ENCODE results near the gene MYCBPAP.

Gene MYCBPAP

DNA sequence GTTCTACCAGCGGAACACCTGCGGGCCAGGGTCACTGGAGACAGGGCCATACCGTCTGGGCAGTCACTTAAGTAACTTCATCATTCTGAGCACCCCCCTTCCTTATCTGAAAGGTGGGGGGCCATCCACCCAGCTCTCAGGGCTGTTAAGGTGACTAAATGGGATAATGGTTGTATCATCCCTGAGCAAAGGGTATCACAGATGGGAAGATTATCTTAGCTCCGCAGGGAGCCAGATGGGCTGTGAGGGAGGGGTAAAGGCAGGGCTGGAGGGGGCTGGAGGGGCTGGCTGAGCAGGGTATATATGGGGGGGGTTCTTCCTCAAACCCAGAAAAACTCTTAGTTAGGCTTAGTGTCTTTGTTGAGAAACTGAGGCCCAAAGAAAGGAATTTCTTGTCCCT is 49.4 kb downstream of the MYCBPAP start:
- DNase-seq = no peak

DNA sequence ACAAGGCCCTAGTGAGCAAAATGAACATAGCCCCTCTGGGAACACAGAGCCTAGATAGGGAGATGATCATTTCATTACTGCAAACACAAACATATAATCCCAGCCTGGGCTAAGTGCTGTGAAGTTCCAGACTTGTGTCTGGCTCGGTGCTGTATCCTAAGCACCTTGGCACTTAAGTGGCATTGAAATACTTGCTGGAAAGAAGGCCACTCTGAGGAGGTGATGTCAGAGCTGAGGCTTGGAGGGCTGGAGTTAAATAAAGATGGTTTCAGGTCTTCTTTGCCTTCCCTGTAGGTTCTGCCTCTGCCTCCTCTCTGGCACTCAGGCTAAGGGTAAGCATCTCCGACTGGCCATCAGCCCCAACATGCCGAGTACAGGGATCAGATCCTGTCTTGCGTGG is 49.9 kb downstream of the MYCBPAP start:
- no peak for DNase-seq

DNA sequence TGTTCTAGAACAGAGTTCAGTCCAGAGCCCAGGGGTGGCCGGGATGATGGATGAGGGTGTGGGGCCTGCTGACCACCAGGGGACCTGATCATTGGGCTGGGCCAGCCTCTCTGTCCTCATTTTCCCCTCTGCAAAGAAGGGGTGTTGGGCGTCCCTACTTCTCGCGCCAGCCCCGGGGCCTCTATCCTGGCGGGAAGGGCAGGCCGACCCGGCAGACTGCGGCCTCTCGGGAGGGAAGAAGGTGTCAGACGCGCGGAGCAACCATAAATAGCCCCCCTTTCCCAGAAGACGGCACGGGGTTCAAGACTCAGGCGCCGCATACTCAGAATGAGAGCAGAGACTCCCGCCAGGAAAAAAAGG is 50.3 kb downstream of the MYCBPAP start:
- no peak for DNase-seq

DNA sequence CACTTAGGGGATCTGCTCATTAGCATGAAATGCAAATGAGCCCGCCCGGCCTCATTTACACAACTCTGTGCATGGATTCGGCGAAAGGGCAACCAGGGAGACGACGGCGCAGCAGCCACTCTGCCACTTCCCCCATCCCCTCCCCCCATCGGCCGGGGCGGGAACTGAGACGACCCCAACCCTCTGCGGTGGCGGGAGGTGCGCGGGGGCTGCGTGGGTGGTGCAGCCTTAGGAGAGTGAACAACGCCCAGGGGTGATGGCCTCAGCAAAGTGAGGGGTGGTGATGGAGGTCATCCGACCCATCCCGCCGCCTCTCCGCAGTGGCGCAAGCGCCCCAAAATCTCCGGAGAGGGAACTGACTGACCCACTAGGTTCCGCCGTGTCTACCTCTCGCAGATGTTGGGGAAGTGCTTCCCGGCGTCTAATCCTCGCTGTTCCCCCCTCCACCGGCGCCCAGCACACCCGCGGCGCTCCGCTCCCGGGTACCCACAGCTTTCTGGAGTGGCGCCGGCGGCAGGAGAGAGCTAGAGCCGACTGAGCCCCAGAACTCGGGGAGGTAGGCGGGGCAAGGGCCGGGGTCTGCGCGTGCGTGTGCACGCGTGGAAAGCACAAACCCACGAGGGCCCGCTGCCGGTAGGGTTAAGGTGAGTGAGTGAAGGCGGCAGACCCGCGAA is 50.8 kb downstream of the MYCBPAP start:
- peak; percentile 58 for DNase-seq

DNA sequence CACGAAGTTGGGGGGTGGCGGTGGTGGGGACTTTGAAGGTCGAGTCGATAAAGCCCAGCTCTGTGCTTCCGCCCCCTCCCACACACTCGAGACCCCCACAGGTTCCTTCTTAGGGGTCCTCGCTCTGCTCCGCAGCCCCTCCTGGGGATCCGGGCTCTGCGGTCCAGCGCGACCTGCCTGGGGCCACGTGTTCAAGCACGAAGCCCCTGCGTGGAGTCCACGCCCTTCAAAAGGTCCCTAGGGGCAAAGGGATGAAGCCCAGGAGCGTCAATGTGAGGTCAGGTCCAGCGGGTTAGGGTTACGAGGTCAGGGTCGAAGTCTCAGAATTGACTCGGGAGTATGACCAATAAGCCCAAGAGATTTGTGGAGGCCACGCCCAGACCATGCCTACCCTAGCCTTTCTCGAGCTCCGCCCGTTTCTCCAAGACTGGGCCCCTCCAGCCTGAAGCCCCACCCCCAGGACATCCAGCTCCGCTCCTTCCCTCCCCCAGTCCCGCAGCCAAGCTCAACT is 51.5 kb downstream of the MYCBPAP start:
- DNase-seq = peak; percentile 79

DNA sequence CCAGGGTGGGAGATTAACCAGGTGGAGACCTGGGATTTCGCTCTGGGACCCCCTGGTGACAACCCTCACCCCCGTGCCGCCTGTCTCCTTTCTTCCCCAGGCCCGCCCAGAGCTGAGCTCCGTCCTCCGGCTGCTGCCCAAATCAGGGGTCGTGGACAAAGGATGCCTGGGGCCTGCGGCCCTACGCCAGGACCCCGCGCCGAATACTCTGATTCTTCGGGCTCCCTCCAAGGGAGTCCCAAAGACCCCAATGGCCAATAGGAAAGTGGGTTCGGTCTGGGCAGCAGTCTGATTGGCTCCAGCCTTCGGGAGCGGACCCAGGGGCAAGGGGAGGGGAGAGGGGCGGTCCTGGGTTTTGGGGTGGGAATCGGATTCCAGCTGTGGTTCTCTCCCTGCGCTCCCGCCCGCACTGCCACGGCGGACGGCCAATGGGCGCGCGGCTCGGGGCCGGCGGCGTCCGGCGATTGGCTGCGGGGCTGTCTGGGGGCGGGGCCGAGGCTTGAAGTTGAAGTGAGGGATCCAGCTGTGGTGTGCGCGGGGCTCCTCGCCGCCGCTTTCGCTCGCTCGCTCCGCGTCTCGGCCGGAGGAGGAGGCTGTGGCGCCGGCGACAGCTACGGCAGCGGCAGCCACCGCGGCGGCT is 52.1 kb downstream of the MYCBPAP start, which contains the start of gene CACNA1G:
Gene CACNA1G, plus strand, starts transcription at position 531 of the 640 bp plus-strand sequence. CDS start 745 bp downstream, outside the sequence.
- DNase-seq = peak; percentile 96

DNA sequence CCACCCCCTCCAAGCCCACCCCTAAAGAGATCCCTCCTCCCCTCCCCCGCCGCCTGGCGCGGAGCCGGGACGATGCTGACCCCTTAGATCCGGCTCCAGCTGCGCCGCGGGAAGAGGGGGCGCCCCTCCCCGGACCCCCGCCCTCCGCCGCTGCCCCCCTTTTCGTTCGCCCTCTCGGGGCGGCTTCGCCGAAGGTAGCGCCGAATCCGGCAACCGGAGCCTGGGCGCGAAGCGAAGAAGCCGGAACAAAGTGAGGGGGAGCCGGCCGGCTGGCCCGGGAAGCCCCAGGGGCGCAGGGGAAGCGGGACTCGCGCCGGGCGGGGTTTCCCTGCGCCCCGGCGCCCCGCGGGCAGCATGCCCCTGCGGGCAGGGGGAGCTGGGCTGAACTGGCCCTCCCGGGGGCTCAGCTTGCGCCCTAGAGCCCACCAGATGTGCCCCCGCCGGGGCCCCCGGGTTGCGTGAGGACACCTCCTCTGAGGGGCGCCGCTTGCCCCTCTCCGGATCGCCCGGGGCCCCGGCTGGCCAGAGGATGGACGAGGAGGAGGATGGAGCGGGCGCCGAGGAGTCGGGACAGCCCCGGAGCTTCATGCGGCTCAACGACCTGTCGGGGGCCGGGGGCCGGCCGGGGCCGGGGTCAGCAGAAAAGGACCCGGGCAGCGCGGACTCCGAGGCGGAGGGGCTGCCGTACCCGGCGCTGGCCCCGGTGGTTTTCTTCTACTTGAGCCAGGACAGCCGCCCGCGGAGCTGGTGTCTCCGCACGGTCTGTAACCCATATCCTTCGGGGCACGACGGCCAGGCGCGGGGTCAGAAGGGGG is 52.9 kb downstream of the MYCBPAP start:
- no peak for DNase-seq

DNA sequence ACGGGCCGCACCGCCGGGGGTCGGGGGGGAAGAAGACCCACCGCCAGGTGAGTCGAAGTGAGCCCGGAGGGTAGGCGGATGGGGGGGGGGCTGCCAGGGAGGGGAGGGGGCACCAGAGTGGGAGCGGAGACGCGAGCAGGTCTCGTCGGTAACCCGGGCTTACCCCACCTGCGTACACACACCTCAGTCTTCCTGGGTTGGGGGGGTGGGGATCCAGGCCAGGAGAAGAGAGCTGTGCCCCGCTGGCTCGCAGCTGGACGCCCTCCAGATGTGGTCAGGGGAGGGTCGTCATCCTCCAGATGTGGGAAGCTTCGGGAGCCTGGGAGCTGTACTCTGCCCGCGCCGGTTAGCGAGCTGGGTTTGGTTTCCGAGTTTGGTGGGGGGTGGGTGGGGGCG is 53.5 kb downstream of the MYCBPAP start:
- DNase-seq = no peak

DNA sequence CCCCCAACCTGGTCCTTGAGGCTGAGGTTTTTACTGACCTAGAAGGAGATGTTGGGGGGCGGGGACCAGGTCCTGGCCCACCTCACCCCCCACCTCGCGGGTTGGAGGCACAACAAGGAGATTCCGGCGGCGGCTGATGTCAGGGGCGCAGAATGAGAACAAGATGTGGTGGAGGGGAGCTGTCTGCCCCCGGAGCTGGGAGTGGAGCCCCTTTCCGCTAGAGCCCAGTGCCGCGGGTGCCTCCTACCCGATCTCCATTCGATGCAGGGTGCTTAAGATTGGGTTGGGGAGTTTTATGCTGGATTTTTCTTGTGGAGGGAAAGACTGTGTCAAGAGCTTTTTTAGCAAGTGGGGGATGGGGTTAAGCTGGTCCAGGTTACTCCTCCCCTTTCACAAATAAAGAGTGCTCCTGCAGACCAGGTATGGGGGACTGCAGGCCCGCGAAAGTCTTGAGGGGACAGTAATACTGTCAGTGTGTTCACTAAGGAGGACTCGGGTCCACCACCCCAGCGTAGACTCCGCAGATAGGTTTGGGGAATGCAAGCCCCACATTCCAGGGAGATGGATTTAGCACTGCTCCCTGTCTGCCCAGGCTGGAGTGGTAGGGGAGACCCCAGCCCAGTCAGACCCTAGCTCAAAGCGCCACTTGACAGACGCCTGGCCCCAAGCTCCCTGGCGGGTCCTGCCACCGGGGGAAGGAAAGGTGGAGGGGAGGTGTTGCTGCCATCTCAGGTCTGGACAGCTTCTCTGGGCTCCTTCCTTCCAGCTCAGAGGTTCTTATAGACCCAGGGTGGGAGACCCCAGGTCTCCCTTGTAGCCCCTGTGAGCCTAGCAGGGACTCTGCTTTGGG is 54.2 kb downstream of the MYCBPAP start:
- peak; percentile 66 for DNase-seq

DNA sequence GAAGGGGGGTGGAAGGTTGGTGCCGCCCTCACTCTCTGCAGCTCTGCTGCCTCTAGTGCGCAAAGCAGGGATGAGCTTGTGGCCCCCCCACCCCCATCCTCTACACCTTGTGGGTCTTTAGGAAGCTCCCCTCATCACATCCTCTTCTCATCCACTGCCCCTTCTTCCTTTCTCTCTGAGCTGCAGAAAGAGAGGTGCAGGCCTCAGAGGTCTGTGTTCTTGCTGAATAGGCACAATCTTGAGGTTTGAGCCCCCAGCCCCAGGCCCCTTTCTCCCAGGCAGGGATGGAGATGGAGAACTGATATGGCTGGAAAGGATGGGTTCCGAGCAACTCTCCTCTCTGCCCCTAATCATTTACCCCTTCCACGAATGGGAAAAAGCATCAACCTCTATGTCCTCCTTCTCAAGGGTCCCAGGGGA is 54.9 kb downstream of the MYCBPAP start:
- no peak for DNase-seq

DNA sequence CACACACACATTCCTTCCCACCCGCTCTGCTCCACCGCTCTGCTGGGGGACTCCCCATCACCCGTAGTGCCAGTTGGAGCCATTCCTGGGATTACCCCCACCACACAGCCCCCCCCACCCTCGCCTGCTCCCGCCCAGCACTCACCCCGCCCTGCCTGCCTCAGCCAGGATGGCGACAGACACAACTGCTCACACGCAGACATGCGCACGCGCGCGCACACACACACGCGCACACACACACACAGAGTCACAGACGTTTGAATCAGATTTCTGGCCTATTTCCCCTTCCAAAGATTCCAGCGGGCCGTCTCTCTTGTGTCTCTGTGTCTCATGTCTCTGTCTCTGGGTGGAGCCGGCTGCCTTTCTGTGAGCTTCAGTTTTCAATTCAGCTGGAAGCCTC is 56.7 kb downstream of the MYCBPAP start:
- DNase-seq = peak; percentile 81

DNA sequence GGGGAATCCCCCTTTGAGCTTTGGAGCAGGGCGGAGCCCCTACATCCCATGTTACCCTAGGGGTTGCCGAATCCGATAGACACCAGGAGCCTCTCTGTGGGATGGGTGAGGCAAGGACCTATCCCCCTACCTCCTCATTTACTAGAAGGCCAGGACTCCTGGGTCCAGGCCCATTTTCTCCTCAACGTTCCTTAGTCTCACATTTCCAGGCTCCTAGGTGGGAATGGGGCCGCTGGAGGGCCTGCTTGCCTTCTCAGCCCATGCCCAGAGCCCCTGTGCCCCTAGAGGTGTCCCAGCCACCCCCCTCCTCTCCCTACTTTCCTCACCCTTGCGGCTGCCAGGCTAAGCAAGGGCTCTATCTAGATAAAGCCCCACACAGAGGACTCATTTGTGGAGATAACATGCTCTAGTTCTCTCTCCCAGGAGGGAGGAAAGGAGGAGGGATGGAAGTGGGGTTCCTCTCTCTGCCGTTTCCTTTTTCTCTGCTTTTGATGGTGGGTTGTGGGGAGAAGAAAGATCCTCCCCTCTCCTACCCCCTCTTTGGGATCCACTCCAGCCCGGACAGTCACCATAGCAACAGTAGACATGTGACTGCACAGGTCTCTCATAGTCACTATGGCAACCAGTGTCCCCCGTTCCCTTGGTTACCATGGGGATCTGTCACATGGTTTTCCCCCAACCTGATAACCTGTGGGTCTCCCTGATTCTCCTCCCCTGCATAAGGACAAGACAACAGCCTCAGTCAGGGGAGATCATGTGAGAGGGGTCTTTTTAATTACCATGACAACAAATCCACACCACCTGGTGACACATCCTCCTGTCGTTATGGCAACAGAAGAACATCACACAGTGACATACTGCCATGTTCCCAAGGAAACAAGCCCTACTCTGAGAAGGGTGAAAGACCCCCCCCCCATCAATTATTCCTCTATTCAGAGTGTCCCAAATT is 57.4 kb downstream of the MYCBPAP start:
- peak; percentile 91 for DNase-seq

DNA sequence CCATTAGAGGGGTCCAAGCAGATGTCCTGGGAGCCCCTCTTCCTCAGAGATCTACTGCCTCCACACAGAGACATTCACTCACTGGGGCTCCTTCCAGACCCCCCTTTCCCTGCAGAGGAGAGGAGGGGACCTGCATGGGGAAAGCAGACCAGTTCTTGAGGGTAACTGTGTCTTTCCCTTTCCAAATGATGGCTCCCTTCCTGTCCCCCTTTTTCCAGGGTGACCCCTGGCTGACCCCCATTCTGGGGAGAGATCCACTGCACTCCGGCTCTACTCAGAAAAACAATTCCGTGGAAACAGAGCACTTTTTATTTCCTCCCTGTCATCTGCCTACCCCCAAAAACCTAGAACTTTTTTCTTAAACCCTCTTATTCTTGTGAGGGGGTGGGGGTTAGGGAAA is 58.6 kb downstream of the MYCBPAP start:
- no peak for DNase-seq

DNA sequence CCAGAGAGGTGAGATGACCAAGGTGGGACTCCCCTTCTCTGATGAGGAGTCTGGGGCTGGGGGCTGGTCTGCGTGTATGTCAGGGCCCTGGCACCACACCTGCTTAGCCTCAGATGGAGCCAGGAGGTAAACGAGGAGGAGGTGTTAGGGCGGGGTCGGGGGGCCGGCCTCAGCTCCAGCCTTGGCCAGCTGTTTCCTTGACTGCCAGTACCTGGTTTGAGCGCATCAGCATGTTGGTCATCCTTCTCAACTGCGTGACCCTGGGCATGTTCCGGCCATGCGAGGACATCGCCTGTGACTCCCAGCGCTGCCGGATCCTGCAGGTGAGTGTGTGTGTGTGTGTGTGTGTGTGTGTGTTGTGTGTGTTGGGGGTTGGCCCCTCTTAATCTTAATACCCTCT is 60.4 kb downstream of the MYCBPAP start:
- DNase-seq = no peak

DNA sequence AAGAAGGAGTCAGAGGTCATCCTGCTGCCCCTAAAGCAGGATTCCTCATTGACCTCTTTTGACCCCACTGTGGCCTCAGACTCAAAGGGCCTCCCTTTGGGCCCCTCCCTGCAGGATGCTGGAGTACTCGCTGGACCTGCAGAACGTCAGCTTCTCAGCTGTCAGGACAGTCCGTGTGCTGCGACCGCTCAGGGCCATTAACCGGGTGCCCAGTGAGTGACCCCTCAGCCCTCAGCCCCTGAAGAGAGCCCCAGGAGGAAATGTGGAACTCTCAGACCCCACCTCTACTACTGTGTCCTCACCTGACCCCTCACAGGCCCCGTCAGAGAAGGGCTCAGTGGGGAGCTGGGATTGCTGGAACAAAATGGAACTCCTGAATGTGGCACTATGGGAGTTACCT is 61.4 kb downstream of the MYCBPAP start:
- DNase-seq = no peak

DNA sequence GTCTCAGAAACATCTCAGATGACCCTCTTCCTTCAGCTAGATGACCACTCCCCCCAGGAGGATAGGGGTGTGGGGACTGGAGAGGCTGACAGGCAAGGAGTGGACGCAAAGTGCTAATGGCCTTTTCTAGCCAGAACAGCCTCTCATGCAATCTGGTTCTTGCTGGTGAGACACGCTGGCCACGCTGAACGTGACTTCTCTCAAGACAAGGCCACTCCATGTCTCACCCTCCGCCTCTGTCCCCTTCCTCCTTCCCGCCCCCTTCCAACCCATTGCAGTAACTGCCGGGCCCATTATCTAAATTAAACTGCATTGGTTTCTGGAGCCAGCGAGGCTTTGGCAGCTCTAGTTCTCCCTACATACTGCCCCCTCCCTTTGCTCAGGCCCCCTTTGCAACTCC is 61.8 kb downstream of the MYCBPAP start:
- no peak for DNase-seq

DNA sequence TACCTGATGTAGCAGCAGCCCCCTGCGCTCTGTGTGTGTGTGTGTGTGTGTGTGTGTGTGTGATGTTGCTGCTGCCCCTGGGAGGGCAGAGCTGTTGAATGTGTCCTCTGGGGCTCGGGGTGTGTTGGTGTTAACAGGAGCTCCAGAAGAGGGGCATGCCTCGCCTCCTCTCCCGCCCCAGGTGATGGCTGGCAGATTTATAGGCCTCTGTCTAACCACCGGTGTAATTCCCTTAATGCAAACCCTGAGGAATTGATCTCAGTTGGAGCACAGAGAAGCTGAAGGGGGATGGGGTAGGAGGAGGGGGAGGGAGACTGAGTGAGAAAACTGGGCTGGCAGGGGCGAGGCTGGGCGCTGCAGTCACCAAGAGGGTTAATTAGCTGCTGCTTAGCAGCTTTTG is 62.3 kb downstream of the MYCBPAP start:
- DNase-seq = no peak

DNA sequence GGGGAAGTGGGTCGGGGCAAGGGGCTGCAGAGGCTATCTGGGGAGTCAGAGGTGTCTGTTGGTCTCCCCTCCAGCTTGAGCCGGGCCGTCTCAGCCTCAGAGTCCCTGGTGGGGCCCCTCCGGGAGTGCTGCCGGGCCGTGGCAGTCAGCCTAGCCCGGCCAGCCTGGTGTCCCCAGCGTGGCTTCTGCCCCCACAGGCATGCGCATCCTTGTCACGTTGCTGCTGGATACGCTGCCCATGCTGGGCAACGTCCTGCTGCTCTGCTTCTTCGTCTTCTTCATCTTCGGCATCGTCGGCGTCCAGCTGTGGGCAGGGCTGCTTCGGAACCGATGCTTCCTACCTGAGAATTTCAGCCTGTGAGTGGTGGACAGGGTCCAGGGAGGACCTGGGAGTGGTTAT is 63.4 kb downstream of the MYCBPAP start:
- DNase-seq = no peak

DNA sequence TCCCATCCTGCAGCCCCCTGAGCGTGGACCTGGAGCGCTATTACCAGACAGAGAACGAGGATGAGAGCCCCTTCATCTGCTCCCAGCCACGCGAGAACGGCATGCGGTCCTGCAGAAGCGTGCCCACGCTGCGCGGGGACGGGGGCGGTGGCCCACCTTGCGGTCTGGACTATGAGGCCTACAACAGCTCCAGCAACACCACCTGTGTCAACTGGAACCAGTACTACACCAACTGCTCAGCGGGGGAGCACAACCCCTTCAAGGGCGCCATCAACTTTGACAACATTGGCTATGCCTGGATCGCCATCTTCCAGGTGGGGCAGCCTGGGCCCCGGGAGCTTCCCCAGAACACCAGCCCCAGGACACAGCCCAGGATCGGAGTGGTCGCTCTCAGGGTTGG is 64.3 kb downstream of the MYCBPAP start:
- DNase-seq = no peak

DNA sequence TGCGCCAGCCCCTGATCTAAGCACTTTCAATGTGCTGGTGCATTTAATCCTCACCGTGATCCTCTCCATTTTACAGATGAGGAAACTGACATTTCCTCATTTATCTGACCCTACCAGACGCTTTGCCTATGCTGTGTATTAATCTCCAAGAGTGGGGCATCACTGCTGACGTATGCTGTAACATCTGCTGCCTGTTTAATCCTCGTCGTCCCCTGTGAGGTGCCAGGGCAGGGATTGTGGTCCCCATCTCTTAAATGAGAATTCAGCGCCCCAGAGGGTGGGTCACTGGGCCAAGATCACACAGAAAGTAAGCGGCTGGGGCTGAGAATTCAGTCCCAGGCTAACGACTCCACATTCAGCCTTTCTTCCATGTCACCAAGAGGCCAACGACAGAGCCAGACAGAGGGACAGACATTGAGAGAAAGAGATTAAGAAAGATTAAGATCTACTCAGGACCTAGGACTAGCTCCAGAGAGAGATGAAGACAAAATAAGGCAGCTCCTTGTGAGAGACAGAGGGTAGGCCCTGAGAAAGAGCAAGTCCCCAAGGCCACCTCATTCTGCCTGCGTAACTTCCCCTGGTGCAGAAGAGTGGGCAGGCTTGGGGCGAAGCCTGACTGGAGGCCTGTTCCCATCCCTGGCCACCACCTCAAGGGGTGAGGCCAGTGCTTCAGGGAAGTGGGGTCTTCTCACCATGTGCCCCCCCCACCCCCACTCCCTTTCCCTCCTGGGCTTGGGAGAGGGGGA is 65.8 kb downstream of the MYCBPAP start:
- peak; percentile 64 for DNase-seq
